Activated effector memory CD4-positive, alpha-beta T cell treated with anti-CD3 and anti-CD28 coated beads, Interleukin-2, amount 50 U/mL, for 16 hours (primary cell): ENCODE measurements around the gene LHFPL2.

Experiments used
- DNase-seq: peaks from one replicate; pipeline ENCODE4 v3.0.0-alpha.2; 2020

The LHFPL2 gene

GRCh38 chr5:78614816-78615215, 33.8 kb downstream of the LHFPL2 start:
- no peak for DNase-seq

DNA sequence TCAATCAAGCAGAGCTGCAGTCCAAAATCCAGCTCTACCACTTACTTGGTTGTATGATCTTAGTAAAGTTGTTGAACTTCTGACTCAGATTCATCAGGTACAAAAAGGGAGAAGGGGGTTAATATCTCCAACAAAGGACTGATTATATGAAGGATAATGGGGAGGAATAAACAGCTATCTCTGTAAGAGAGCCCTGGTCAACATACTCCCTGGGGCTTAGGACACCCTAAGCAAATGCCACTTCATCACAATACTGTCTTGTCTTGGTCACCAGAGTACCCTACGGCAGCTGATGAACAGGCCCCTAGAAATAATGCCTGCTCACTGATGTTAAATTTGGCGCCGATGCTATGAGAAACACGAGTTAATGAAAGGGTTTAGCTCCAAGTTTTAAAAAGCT, 34.8 kb downstream of the LHFPL2 start:
- DNase-seq = no peak

- no peak for DNase-seq
Observed at GRCh38 chr5:78613151-78613533, 35.4 kb downstream of the LHFPL2 start.

- DNase-seq = no peak
Observed at GRCh38 chr5:78612227-78613150, 36.1 kb downstream of the LHFPL2 start.

DNA sequence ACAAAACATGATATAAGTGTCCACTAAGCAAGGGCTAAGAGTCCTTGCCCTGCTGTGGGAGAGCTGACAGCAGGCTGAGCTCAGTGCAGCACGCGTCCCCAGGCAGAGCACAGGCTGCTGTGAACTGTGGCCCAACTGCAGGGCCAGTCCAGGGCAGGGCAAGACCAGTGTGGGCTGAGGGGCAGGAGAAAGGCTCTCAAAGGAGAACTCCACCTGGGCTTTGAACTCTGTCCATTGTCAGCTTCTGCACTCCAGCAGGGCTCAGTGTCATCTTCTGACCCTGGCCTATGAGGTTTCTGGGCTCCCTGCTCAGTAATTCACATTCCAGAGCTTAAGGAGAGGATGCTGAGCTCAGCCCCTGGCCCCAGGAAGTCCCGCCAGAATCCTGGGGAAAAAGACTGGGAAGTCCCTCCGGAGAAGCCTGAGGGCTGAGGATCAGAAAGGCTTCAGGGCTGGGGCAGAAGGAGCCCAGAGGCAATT, 37.4 kb downstream of the LHFPL2 start:
- DNase-seq = no peak

- DNase-seq = no peak
Observed at GRCh38 chr5:78610636-78611035, 37.9 kb downstream of the LHFPL2 start.

- DNase-seq = no peak
Observed at GRCh38 chr5:78610163-78610583, 38.4 kb downstream of the LHFPL2 start.

DNA sequence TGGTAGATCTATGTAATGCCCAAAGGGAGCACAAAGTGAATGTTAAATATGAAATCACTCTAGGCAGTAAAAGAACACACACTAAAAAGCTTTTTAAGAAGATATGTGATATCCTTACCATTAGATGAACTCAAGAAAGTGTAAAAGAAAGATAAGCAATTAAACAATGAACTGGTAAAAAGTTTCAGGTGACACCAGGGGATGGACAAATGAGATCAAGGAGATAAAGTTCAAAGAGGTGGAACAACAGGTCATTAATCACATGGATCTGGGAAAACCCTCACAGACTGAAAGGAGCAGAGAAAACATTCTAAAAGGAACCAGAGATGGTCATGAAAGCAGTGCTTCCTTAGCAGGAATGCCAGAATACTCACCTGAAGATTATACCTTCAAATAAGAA, 40.7 kb downstream of the LHFPL2 start:
- no peak for DNase-seq

DNA sequence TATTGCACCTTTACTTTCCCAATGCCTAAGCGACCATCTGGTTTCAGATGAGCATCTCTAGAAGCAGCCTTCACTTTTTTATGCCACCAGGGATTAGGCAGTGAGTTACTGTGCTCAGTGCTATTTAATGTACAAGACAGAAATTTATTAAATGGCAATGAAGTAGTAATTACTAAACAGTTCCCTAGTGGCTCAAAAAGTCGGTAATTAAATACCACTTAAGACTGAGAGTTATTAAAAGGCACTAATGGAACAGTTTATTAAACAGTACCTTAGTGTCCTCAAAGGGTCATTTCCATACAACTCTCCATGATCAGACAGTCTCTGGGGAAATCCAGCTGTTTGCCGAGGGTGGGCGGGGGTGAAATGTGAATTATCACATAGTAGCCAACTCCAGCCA, 42.3 kb downstream of the LHFPL2 start:
- DNase-seq = no peak

GRCh38 chr5:78605611-78606010, 43.0 kb downstream of the LHFPL2 start:
- DNase-seq = no peak

DNA sequence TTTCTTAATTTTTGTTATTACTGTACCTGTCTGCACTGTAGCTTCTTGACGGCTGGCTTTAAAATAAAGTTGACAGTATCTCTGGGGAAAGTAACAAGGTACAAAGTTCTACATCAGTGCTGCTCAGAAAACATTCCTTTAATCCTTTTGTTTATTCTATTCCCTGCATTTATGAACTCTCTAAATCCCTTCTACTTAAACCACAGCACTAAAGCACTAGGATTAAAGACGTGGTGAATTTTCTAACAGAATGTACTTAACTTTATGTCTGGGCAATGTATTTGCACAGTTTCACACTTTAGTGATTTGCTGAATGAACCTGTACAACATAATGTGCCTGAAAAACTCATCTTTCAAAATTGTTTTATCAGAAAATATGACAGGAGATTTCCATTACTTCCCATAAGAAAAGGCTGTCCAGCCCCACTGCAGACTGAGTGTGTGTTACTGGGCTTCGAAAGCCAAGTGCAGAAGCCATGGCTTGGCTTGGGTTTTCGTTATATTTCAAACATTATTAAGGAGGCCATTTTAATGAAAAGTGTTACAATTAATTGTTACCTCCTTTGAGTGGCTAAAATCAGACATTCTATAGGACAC, 43.8 kb downstream of the LHFPL2 start:
- no peak for DNase-seq

- no peak for DNase-seq
Observed at GRCh38 chr5:78603636-78604175, 44.9 kb downstream of the LHFPL2 start.

DNA sequence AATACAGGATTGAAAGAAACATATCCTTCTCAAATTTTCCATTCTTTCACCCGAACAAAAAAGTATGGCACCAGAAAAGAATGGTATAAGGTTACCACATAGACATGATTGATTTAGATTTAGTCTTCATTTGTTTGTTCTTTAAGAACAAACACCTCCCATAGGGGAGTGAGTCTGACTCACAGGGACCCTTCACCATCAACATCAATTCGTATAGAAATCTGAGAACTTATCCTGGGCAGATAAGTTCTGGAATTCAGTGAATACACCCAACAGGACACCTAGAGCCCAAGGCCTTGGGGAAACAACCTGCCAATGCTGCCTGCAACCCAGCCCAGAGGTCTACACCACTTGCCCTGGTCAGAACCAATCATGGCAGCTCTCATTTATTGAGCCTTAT, 46.2 kb downstream of the LHFPL2 start:
- DNase-seq = no peak

DNA sequence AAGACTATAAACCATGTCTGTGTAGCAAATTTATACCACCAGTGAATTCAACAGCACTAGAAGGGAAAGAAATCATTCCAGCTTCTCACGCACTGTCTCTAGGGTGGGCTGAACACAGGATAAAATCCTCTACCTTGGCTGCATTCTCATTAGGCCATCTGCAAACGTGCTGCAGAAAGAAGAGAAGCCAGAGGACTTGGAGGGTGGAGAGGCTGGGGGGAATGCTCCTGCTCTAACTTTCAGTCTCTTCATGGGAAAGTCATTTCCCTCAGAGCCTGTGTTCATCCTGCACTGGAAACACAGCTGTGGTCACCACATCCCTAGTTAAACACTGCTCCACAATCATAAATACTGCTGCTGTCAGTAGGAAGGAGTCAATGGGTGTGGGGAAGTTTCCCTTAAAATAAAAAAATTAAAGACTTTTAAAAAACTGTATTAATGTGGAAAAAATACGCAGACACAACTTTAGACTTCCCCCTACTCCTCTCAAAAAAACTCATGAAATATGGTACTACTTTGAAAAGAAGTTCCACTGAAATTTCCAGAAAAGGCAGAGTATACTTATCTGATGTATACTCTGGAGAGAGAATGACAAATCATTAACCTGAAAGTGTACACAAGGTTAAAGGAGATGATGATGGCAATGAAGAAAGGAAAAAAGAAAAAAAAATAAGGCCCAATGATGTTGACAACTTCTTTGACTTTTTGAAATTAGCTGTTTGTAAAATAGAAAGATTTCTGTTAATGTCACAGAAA, 46.8 kb downstream of the LHFPL2 start:
- no peak for DNase-seq

GRCh38 chr5:78600687-78601414, 47.7 kb downstream of the LHFPL2 start:
- DNase-seq = no peak

GRCh38 chr5:78598973-78599372, 49.6 kb downstream of the LHFPL2 start:
- DNase-seq = no peak

DNA sequence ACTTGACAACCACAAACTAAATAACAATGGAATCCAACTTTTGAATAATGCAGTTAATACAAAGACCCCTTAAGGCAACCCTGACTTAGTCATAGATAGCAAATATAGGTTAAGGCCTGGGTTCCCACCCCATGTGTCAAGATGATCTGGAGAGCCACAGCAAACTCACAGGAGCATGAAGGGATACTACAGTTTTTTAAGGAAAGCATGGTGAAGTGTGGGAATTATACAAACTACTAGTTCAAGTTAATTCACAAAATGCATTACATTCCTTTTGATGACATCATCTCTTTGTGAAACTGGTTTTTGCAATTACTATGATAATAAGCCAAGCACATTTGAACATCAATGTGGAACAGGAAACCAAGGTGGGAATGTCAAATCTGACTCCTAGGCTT, 50.6 kb downstream of the LHFPL2 start:
- no peak for DNase-seq

GRCh38 chr5:78597068-78597973, 51.3 kb downstream of the LHFPL2 start:
- no peak for DNase-seq

DNA sequence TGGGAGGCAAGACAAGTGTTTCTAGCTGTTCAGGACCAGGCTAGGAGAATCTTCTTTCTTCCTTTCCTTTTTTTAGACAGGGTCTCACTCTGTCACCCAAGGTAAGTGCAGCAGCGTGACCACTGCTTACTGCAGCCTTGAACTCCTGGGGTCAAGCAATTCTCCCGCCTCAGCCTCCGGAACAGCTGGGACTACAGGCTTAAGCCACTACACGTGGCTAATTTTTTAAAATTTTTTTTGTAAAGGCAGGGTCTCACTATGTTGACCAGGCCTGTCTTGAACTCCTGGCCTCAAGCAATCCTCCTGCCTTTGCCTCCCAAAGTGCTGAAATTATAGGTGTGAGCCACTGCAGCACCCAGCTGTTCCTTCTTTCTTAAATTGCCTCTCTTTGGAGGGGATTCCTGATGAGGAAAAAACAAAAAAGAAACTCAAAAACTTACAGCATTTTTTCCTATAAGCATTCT, 53.1 kb downstream of the LHFPL2 start:
- DNase-seq = no peak

DNA sequence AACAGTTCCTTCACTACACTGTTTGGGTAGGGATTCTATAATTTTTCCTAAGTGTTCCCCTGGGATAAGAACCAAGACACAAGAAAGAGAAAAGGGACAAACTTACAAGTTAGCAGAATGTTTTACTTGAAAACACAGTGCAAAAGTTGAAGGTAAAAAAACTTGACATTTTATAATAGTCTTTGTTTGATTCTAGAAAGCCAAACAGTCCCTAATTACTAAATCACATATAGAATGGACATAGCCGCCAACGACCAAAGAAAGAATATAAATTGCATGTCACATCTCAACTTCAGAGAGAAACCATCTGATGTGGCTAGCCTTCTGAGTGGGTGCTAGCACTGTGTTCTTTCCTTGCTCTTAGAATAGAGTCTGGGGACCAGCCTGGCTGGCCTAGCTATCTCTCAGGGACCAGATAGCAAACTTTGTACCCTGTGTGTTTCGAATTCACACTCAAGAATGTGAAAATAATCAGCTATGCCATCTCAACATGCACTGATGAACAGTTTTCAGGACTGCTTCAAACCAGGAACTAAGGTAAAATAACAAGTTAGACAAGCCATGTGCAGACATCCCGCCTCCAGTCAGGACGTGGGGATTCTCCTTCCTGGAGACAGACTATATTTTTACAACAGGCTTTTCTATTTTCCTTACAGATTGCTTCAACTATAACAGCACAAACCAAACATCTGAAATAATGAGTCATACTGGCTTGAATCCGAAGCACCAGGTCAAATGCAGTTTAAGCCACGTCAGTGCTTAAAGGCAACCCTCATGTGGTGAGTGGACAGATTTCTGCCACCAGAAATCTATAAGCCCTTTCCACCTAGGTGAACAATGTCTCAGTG, 53.7 kb downstream of the LHFPL2 start:
- DNase-seq = no peak
